BJ (cell line): ENCODE data around the gene TEX36. TPM values are rescaled to one million over a fixed set of nuclear protein-coding genes. Genes with fewer than 3 reads are reported as not detected.
"Not testable (repeated sequence)": the region's sequence is repeated elsewhere in the genome, so short reads cannot be mapped to it uniquely, and the experiment has no call there.

Source experiments
- CTCF ChIA-PET: fragments of 350-600 bp; formaldehyde crosslinking; extraction: SDS; loops from one replicate; lab custom pipeline; 2021; ENCODE audit warnings: antibody characterized with exemption, inconsistent platforms; lab: Yijun Ruan, JAX
- POLR2A ChIA-PET: fragments of 300-600 bp; sonication (Branson Sonifier 250); formaldehyde crosslinking; extraction: SDS; loops from one replicate; lab custom pipeline; 2021; ENCODE audit warnings: antibody characterized with exemption; lab: Charles Lee
- DNase-seq: peaks from one replicate; pipeline ENCODE4 v3.0.0-alpha.2; 2011; ENCODE audit warnings: low read depth
- H3K27me3 ChIP-seq: 2 replicates; pipeline ENCODE4 v1.6.0; 2011; ENCODE audit warnings: low read length; ENCODE audit not compliant: control insufficient read depth, insufficient read depth
- H3K36me3 ChIP-seq: 2 replicates; pipeline ENCODE4 v1.5.1; 2011; ENCODE audit warnings: low read length; ENCODE audit not compliant: control insufficient read depth, insufficient read depth
- H3K4me3 ChIP-seq: 2 replicates; pipeline ENCODE4 v1.5.1; 2011; ENCODE audit warnings: low read depth, mild to moderate bottlenecking, control low read depth, low read length
- CTCF ChIP-seq: IDR thresholded peaks from 2 replicates; pipeline ENCODE4 v1.5.1; 2011; ENCODE audit warnings: low read depth, mild to moderate bottlenecking, control low read depth, inconsistent platforms, low read length, moderate library complexity; ENCODE audit not compliant: insufficient read depth
- polyA plus RNA-seq: library from polyadenylated mRNA; depleted of rRNA; stranded (reverse); fragments of >200 nt; gene quantifications from 2 replicates; pipeline ENCODE4 v1.2.3, GENCODE V29; 2011

Gene TEX36
- polyA plus RNA-seq, 1 experiment, result not detected

- POLR2A ChIA-PET, result no interaction called here
- no peak for DNase-seq
- TF ChIP-seq CTCF, result no peak
- CTCF ChIA-PET, result interaction anchor here (1.6 kb wide), 1 partner anchor 12 kb away, joined by 7 read pairs; no protein-coding TSS in a partner anchor
- no peaks in the 10 kb centered on the region; the same call in 1 of the 2 replicates for H3K27me3 ChIP-seq
- no peaks in the 10 kb centered on the region for H3K36me3 ChIP-seq
- H3K4me3 ChIP-seq, result no peak overlapping the region
These were observed 61.9 kb downstream of the TEX36 start for GRCh38 chr10:125621052-125621451.

GRCh38 chr10:125620401-125620800, 62.6 kb downstream of the TEX36 start:
- Histone ChIP-seq H3K36me3 (no peaks in the 10 kb centered on the region), H3K27me3 (no peaks in the 10 kb centered on the region; the same call in 1 of the 2 replicates), H3K4me3 (no peak overlapping the region)
- ChIA-PET POLR2A (no interaction called here), CTCF (interaction anchor here (0.5 to 1.6 kb wide), 3 partner anchors 8 to 23 kb away, joined by 3 to 7 read pairs (median 3); no protein-coding TSS in a partner anchor)
- DNase-seq, result no peak
- no peak for TF ChIP-seq CTCF

GRCh38 chr10:125613062-125613461, 69.9 kb downstream of the TEX36 start:
- H3K27me3 ChIP-seq, DNase-seq, CTCF ChIA-PET, H3K4me3 ChIP-seq, H3K36me3 ChIP-seq, POLR2A ChIA-PET: not testable (repeated sequence)

- ChIA-PET CTCF (no interaction called here), POLR2A (no interaction called here)
- H3K27me3 ChIP-seq, result no peaks in the 10 kb centered on the region
These were observed 71.2 kb downstream of the TEX36 start for GRCh38 chr10:125611756-125612155.

GRCh38 chr10:125611216-125611615, 71.7 kb downstream of the TEX36 start:
- no peak for DNase-seq
- POLR2A ChIA-PET, result no interaction called here
- Histone ChIP-seq H3K27me3 (no peaks in the 10 kb centered on the region), H3K4me3 (no peak overlapping the region), H3K36me3 (no peaks in the 10 kb centered on the region)
- CTCF ChIA-PET, result no interaction called here
- TF ChIP-seq CTCF, result no peak

More at GRCh38 chr10:125611756-125612155, 71.2 kb downstream of the TEX36 start:
- TF ChIP-seq CTCF, result no peak
- Histone ChIP-seq H3K4me3 (no peak overlapping the region), H3K36me3 (no peaks in the 10 kb centered on the region)
- DNase-seq, result no peak

GRCh38 chr10:125609859-125610258, 73.1 kb downstream of the TEX36 start:
- H3K36me3 ChIP-seq, result no peaks in the 10 kb centered on the region
- H3K4me3 ChIP-seq, result no peak overlapping the region
- ChIA-PET POLR2A (no interaction called here), CTCF (interaction anchor here (1.1 kb wide), 1 partner anchor 10 kb away, joined by 7 read pairs; no protein-coding TSS in a partner anchor)
- H3K27me3 ChIP-seq, result no peaks in the 10 kb centered on the region
- no peak for DNase-seq
- no peak for TF ChIP-seq CTCF
